CD4-positive, alpha-beta T cell (primary cell): Measurements from ENCODE around the gene ATP23. TPM values are rescaled to one million over a fixed set of nuclear protein-coding genes. Genes with fewer than 3 reads are reported as not detected.

Experiments used
- ATAC-seq: fragments of 200-7000 bp; cut with Tn5 transposase; one replicate; pipeline ENCODE4 v1.10.0; 2022; ENCODE audit warnings: mild to moderate bottlenecking; ENCODE audit not compliant: poor library complexity
- CTCF ChIA-PET: fragments of 350-600 bp; sonication (Branson Sonifier 250); formaldehyde crosslinking; loops from one replicate; lab custom pipeline; 2021; ENCODE audit warnings: antibody characterized with exemption, inconsistent platforms; lab: Charles Lee
- POLR2A ChIA-PET: fragments of 350-600 bp; sonication (Branson Sonifier 250); formaldehyde crosslinking; loops from one replicate; lab custom pipeline; 2021; ENCODE audit warnings: antibody characterized with exemption, inconsistent platforms; lab: Charles Lee
- DNase-seq, 14 experiments: peaks; one replicate each; pipeline ENCODE4 v3.0.0-alpha.2; 2013 to 2020; ENCODE audit warnings: mixed read lengths in 2 of 14
- H3K27ac ChIP-seq, 2 donors: one replicate each; pipeline versions ENCODE4 v1.5.1 to v1.7.0; 2013; ENCODE audit warnings: low read length in 2 of 2, low read depth in 1 of 2, mild to moderate bottlenecking in 1 of 2
- H3K27me3 ChIP-seq, 2 experiments: 1 replicate in 1 of 2; 2 replicates in 1 of 2; pipeline versions ENCODE4 v1.6.1 to v1.7.0; 2013; ENCODE audit warnings: low read length in 2 of 2, control low read depth in 1 of 2, mild to moderate bottlenecking in 1 of 2, moderate library complexity in 1 of 2; ENCODE audit not compliant: insufficient read depth in 2 of 2, control insufficient read depth in 1 of 2
- H3K36me3 ChIP-seq: one replicate; pipeline ENCODE4 v1.6.1; 2013; ENCODE audit warnings: low read length, control low read depth; ENCODE audit not compliant: insufficient read depth
- H3K4me1 ChIP-seq: one replicate; pipeline ENCODE4 v1.6.1; 2013; ENCODE audit warnings: low read length, control low read depth; ENCODE audit not compliant: insufficient read depth
- H3K4me3 ChIP-seq: one replicate; pipeline ENCODE4 v1.5.1; 2013; ENCODE audit warnings: mild to moderate bottlenecking, low read length, moderate library complexity
- H3K9me3 ChIP-seq, 2 experiments: 1 replicate in 1 of 2; 2 replicates in 1 of 2; pipeline versions ENCODE4 v1.6.1 to v1.7.0; 2013; ENCODE audit warnings: low read length in 2 of 2, mild to moderate bottlenecking in 2 of 2, control low read depth in 1 of 2, moderate library complexity in 1 of 2; ENCODE audit not compliant: control insufficient read depth in 1 of 2, insufficient read depth in 1 of 2
- H3K27ac Mint-ChIP-seq: one replicate; pipeline ENCODE4 v1.8.0; 2020; ENCODE audit warnings: mixed read lengths
- H3K27me3 Mint-ChIP-seq: one replicate; pipeline ENCODE4 v1.8.0; 2021; ENCODE audit warnings: mixed read lengths
- H3K36me3 Mint-ChIP-seq: one replicate; pipeline ENCODE4 v1.8.0; 2021; ENCODE audit warnings: low read depth, mixed read lengths
- H3K4me1 Mint-ChIP-seq: one replicate; pipeline ENCODE4 v1.8.0; 2021; ENCODE audit warnings: low read depth, mixed read lengths
- H3K4me3 Mint-ChIP-seq: one replicate; pipeline ENCODE4 v1.8.0; 2020; ENCODE audit warnings: mild to moderate bottlenecking, mixed read lengths
- H3K9me3 Mint-ChIP-seq: one replicate; pipeline ENCODE4 v1.8.0; 2020; ENCODE audit warnings: mixed read lengths
- intact Hi-C, 2 experiments: fragments of 100-400 bp; cut with DNase I in 1 of 2; cut with micrococcal nuclease in 1 of 2; formaldehyde crosslinking; loops; one replicate each; pipeline versions ENCODE4 v1.15.1 to v1.9.0; 2023 to 2025; cut with DNase I, micrococcal nuclease
- total RNA-seq, 174 experiments: library from RNA in 2 of 174; stranded (reverse) in 2 of 174; gene quantifications; one replicate each; pipeline ENCODE4 v1.2.3 and lab custom pipeline; 2021 to 2026
- TF ChIP-seq, protein P1 (sequence below): fragments of 200-600 bp; IDR thresholded peaks from one replicate; pipeline ENCODE4 v1.8.0; 2022; ENCODE audit warnings: antibody characterized with exemption, mild to moderate bottlenecking

ATP23 gene
- total RNA-seq, 2 experiments from 2014 or later: 5.3 to 5.6 TPM

- H3K36me3 ChIP-seq: no peaks in the 10 kb centered on the region
- no peaks in the 10 kb centered on the region for H3K9me3 ChIP-seq
- Mint-ChIP-seq H3K27ac (peak overlapping the region; percentile 82), H3K27me3 (no peaks in the 10 kb centered on the region), H3K36me3 (no peaks in the 10 kb centered on the region), H3K4me1 (peaks cover 56% of the 10 kb centered on the region), H3K4me3 (peak overlapping the region; percentile 85), H3K9me3 (no peaks in the 10 kb centered on the region)
- H3K27ac ChIP-seq: peak overlapping the region in 1 of 2 donors; percentile 75
- peak overlapping the region; percentile 51 for H3K4me3 ChIP-seq
- ATAC-seq (no peak), DNase-seq (peak in 2 of 14 experiments; percentile 6 to 35)
- ChIA-PET CTCF (interaction anchor here (1.4 to 2.9 kb wide), 5 partner anchors 9 to 96 kb away, joined by 3 to 17 read pairs (median 6); partner anchors contain the start of gene CTDSP2), POLR2A (interaction anchor here (0.6 to 11.4 kb wide), 10 partner anchors 7 to 140 kb away, joined by 3 to 124 read pairs (median 6); partner anchors contain the start of genes ATP23 and CTDSP2)
- peaks cover 71% of the 10 kb centered on the region for H3K4me1 ChIP-seq
- TF ChIP-seq, protein P1, sequence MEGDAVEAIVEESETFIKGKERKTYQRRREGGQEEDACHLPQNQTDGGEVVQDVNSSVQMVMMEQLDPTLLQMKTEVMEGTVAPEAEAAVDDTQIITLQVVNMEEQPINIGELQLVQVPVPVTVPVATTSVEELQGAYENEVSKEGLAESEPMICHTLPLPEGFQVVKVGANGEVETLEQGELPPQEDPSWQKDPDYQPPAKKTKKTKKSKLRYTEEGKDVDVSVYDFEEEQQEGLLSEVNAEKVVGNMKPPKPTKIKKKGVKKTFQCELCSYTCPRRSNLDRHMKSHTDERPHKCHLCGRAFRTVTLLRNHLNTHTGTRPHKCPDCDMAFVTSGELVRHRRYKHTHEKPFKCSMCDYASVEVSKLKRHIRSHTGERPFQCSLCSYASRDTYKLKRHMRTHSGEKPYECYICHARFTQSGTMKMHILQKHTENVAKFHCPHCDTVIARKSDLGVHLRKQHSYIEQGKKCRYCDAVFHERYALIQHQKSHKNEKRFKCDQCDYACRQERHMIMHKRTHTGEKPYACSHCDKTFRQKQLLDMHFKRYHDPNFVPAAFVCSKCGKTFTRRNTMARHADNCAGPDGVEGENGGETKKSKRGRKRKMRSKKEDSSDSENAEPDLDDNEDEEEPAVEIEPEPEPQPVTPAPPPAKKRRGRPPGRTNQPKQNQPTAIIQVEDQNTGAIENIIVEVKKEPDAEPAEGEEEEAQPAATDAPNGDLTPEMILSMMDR: no peak
- intact Hi-C loops: loop anchor here (2.0 kb wide), 2 partner anchors 93 to 113 kb away; partner anchors contain the start of gene TSFM (in 1 of the 2)
- no peaks in the 10 kb centered on the region for H3K27me3 ChIP-seq
Observed at GRCh38 chr12:57896115-57896433, 45.3 kb upstream of the ATP23 start.

DNA sequence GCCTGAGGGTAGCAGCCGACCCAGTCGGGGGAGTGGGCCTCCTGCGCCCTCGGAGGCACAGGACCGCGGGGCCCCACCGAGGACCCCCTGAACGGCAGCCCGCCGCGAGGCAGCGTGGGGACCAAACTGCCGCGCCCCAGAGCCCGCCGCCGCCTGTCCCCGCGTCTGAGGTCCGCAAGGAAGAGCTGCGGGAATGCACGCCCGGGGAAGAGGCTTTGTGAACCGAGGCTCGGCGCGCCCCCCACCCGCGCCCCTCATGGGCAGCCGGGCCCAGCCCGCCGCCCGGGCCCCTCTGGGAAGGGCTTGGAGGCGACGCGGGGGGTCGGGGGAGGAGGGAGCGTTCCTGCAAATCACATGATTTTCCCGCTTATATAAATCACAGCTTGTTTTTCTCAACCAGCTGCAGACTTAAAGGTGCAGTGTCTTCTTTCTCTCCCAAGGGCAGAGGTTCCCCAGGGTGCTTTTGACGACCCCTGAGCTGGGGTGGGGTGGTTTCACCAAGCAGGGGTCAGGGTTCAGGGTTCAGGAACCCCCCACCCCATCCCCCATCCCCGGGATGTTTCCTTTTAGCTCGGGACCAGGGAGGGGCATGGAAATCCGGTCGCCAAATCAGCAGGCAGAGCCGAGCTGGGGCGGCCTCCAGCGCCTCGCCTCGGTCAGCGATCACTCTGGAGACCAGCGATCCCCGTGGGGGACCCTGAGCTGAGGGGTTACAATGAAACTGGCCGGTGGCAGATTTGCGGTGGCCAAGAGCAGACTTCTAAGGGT, 44.7 kb upstream of the ATP23 start:
- no peaks in the 10 kb centered on the region for H3K36me3 ChIP-seq
- no peaks in the 10 kb centered on the region for H3K36me3 Mint-ChIP-seq
- peak overlapping the region; percentile 94 for H3K27ac Mint-ChIP-seq
- TF ChIP-seq, protein P1: no peak
- intact Hi-C loops: loop anchor here (2.0 kb wide), 2 partner anchors 94 to 114 kb away; partner anchors contain the start of gene TSFM (in 1 of the 2)
- no peaks in the 10 kb centered on the region for H3K9me3 Mint-ChIP-seq
- DNase-seq (peak in 7 of 14 experiments; percentile 17 to 46 (median 34)), ATAC-seq (no peak)
- no peaks in the 10 kb centered on the region for H3K27me3 Mint-ChIP-seq
- H3K4me1 Mint-ChIP-seq: peaks cover 56% of the 10 kb centered on the region
- CTCF ChIA-PET: interaction anchor here (1.0 to 2.9 kb wide), 7 partner anchors 9 to 97 kb away, joined by 3 to 17 read pairs (median 6); partner anchors contain the start of gene CTDSP2
- POLR2A ChIA-PET: interaction anchor here (1.0 to 11.4 kb wide), 13 partner anchors 8 to 140 kb away, joined by 3 to 124 read pairs (median 5); partner anchors contain the start of genes ATP23 and CTDSP2
- peak overlapping the region; percentile 51 for H3K4me3 ChIP-seq
- H3K9me3 ChIP-seq: no peaks in the 10 kb centered on the region
- no peaks in the 10 kb centered on the region for H3K27me3 ChIP-seq
- H3K4me3 Mint-ChIP-seq: peak overlapping the region; percentile 89
- H3K27ac ChIP-seq: peak overlapping the region; percentile 46 to 75
- peaks cover 71% of the 10 kb centered on the region for H3K4me1 ChIP-seq

DNA sequence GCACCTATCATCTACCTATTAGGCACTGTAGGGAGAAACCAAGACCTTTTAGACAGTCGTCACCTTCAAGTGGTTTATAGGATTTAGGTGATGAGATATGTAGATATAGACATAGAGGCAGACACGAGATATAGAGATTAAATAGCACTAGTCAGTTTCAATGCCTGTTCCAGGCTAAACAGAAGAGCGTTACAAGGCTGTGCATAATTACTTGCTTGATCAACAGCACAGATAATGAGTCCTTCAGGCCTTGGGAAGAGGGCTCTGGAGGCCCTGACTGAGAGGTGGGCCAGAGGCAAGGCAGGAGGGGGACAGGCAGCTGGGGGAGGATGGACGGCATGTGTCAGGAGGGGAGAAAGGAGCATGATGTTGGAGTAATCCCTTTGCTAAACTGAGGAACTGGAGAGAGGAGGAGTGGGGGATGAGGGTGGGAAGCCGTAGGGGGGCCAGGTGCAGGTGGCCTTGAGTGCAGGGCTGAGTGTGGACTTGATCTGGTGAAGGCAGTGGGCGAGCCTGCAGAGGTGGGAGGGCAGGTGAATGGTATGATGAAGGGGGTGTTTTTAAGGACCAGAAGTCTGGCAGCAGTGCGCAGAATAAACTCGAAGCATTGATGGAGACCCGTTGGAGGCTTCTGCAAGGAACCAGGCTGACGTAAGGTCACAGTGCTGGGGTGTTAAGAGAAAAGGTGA, 43.9 kb upstream of the ATP23 start:
- Mint-ChIP-seq H3K4me3 (peak overlapping the region; percentile 89), H3K9me3 (no peaks in the 10 kb centered on the region), H3K4me1 (peaks cover 59% of the 10 kb centered on the region), H3K27ac (peak overlapping the region; percentile 94), H3K27me3 (no peaks in the 10 kb centered on the region), H3K36me3 (no peaks in the 10 kb centered on the region)
- Histone ChIP-seq H3K36me3 (no peaks in the 10 kb centered on the region), H3K4me3 (peak overlapping the region; percentile 51), H3K4me1 (peaks cover 71% of the 10 kb centered on the region), H3K9me3 (no peaks in the 10 kb centered on the region), H3K27ac (peak overlapping the region; percentile 75 to 81), H3K27me3 (no peaks in the 10 kb centered on the region)
- CTCF ChIA-PET: interaction anchor here (1.0 to 2.9 kb wide), 6 partner anchors 8 to 98 kb away, joined by 3 to 17 read pairs (median 6); partner anchors contain the start of gene CTDSP2
- TF ChIP-seq, protein P1: no peak
- POLR2A ChIA-PET: interaction anchor here (1.0 to 11.4 kb wide), 14 partner anchors 8 to 141 kb away, joined by 3 to 124 read pairs (median 5); partner anchors contain the start of genes ATP23 and CTDSP2
- DNase-seq: peak in 2 of 14 experiments; percentile 31 to 35
- no peak for ATAC-seq
- intact Hi-C loops: loop anchor here (2.0 kb wide), 2 partner anchors 95 to 115 kb away; partner anchors contain the start of gene TSFM (in 1 of the 2)
